Measurements from ENCODE around the gene CHD9NB.

GRCh38 chr16:53043428-53043831 is 9.3 kb downstream of the CHD9NB start:
- no peak for TF ChIP-seq RAD21 (IDR thresholded peaks at IDR 0.05; ENCODE audit: insufficient read depth, low read depth, low read length)
- no peak for TF ChIP-seq BCL3 (IDR thresholded peaks at IDR 0.05; ENCODE audit: borderline replicate concordance, insufficient read depth, low read depth, low read length, poor library complexity, severe bottlenecking)
- no peak for TF ChIP-seq PKNOX1 (IDR thresholded peaks at IDR 0.05)
- TF ChIP-seq NR2F1 (conservative IDR thresholded peaks at IDR 0.05), result no peak
- no peak for TF ChIP-seq EP300 (IDR thresholded peaks at IDR 0.05; ENCODE audit: borderline replicate concordance in 1 of 2, control insufficient read depth in 1 of 2, low read depth in 2 of 2, low read length in 2 of 2)
- TF ChIP-seq CTCF (IDR thresholded peaks at IDR 0.05 in 2 of 3, conservative IDR thresholded peaks at IDR 0.05 in 1 of 3; ENCODE audit: control insufficient read depth in 2 of 3, extremely low read depth in 1 of 3, insufficient read depth in 1 of 3, low read depth in 3 of 3, low read length in 3 of 3), result no peak
- no peak for TF ChIP-seq CREM (IDR thresholded peaks at IDR 0.05; ENCODE audit: low read depth)
- no peak for TF ChIP-seq GABPA (IDR thresholded peaks at IDR 0.05; ENCODE audit: low read depth)
- no peak for TF ChIP-seq EGR1 (IDR thresholded peaks at IDR 0.05; ENCODE audit: borderline replicate concordance in 1 of 2, low read depth in 2 of 2, low read length in 2 of 2)
- TF ChIP-seq BRCA1 (IDR thresholded peaks at IDR 0.05; ENCODE audit: low read depth, low read length), result no peak

All from GM12878 (cell line).